Measurements from ENCODE around the gene GSDMA.
"Not testable (repeated sequence)": the region's sequence is repeated elsewhere in the genome, so short reads cannot be mapped to it uniquely, and the experiment has no call there.

Gene GSDMA

DNA sequence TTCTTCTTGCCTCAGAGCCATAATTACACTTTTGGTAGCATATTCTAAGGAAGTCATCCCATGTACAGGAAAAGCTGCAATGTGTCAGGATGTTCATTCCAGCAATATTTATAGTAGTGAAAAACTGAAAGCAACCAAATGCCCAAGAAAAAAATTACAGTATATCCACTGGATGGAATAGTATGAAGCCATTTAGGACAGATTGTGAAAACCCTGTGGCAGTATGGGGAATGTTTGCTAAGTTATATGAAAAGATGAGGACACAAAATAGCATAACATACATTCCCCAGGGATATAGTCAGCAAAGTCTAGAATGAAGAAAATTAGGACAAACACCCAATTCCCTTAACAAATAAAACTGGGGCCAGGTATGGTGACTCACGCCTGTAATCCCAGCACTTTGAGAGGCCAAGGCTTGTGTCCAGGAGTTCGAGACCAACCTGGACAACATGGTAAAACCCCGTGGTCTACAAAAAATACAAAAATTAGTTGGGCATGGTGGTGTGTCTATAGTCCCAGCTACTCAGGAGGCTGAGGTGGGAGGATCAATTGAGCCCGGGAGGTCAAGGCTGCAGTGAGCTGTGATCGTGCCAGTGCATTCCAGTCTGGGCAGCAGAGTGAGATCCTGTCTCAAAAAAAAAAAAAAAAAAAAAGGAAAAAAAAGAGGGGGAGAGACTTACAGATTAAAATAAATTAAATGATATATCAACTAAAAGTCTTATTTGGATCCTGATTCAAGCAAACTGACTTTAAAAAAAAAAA lies 33.0 kb upstream of the GSDMA start:
- DNase-seq (ENCODE audit: low read depth in 1 of 2, low spot score in 1 of 2), result no peak

DNA sequence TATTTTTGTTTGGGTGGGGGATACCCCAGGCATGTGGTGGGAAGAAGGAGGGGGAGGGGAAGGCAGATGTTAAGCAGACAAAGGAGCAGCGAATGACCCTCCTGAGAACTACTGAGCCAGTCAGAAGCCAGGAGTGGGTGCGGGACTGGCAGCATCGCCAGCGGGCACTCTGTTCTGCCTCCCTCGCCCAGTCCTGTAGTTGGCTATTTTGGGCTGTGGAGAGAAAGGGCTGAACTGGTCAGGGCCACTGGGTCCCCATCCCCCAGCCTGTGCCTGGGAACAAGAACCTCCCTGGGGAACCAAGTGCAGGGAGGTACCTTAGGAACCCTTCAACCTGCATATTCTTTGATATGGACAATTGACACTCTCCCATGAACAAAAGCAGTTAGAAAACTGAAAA lies 28.9 kb upstream of the GSDMA start:
- DNase-seq (ENCODE audit: low read depth in 1 of 2, low spot score in 1 of 2), result no peak

DNA sequence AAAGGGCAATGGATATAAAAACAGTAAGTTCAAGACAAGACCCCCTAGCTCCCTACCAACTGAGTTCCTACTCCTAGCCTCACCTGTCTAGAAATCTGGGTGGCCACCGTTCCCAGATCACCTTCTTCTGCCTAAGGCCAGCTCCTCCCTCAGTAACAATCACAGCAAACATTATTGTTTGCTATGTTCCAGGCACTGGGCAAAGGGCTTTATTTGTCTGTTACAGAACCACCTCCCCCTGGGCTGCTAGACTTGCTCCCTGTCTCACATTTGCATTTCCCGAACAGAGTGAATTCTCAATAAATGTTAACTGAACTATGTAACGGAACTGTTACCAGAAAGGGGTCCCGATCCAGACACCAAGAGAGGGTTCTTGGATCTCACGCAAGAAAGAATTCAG lies 28.5 kb upstream of the GSDMA start:
- DNase-seq (ENCODE audit: low read depth in 1 of 2, low spot score in 1 of 2), result no peak

DNA sequence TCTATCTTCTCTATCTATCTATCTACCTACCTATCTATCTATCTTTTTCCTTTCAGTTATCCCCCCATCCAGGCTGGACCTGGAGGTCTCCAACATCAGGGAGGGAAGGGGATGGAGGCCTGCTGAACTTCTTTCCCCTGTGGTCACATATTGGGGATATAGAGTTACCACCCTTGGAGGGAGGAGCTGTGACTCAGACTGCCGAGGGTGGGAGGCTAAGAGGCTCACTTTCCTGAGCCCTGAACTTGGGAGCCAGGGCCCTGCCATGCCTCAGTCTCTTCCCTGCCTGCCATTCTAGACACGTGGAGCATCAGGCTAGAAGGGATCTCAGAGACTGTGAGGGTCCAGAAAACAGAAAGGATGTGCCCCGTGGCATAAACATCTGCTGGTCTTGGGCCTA lies 26.9 kb upstream of the GSDMA start:
- DNase-seq (ENCODE audit: low read depth in 1 of 2, low spot score in 1 of 2), result no peak

DNA sequence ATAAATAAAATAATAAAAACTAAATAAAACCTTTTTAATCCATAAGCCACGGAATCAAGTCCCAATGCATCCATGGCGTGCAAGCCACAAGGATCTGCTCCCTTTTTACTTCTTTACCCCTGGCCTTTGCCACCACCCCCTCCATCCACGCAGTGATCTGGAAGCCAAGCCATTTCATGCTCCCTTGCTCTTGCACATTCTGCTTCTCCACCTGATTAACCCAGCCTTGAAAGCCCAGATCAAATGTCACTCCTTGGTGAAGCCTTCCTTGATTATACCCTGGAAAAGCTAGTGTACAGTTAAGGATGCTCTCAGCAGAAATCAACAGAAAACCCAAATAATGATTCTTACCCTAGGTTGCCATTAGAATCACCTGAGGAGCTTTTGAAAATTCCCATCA lies 25.4 kb upstream of the GSDMA start:
- no peak for DNase-seq (ENCODE audit: low read depth in 1 of 2, low spot score in 1 of 2)

DNA sequence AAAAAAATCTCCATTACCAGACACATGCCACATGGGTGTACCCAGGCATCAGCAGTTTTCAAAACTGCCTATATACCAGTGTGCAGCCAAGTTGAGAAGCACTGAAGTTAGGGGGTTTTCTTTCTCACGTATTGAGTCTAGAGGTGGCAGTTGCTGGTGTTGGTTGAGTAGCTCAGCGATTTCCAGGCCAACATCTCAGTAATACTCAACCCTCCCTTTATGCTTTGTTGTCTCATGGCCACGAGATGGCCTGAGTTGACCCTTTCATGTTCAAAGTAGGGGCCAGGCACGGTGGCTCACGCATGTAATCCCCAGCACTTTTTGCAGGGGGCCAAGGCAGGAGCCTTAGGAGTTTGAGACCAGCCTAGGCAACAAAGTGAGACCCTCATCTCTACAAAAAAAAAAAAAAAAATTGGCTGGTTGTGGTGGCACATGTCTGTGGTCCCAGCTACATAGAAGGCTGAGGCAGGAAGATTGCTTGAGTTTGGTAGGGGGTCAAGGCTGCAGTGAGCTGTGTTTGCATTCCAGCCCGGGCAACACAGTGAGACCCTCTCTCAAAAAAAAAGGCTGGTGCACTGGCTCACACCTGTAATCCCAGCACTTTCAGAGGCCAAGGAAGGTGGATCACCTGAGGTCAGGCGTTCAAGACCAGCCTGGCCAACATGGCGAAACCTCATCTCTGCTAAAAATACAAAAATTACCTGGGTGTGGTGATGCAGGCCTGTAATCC lies 24.5 kb upstream of the GSDMA start:
- DNase-seq (ENCODE audit: low read depth in 1 of 2, low spot score in 1 of 2), result no peak

DNA sequence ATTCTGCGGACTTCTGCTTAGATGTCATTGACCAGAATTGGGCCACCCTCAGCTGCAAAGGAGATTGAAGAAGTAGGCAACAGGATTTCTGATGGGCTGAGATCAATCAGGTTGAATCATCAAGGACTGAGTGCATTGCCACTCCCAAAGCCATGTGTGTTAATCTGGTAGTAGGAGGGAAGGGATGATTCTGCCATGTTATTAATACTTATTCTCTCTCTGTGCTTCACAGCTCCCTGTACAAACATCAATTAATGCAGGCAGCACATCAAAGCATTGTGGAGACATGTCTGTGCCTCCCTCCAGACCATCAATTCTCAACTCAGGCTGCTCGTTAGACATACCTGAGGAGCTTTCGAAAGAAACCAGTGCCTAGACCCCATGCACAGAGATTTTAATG lies 23.7 kb upstream of the GSDMA start:
- no peak for DNase-seq (ENCODE audit: low read depth in 1 of 2, low spot score in 1 of 2)

DNA sequence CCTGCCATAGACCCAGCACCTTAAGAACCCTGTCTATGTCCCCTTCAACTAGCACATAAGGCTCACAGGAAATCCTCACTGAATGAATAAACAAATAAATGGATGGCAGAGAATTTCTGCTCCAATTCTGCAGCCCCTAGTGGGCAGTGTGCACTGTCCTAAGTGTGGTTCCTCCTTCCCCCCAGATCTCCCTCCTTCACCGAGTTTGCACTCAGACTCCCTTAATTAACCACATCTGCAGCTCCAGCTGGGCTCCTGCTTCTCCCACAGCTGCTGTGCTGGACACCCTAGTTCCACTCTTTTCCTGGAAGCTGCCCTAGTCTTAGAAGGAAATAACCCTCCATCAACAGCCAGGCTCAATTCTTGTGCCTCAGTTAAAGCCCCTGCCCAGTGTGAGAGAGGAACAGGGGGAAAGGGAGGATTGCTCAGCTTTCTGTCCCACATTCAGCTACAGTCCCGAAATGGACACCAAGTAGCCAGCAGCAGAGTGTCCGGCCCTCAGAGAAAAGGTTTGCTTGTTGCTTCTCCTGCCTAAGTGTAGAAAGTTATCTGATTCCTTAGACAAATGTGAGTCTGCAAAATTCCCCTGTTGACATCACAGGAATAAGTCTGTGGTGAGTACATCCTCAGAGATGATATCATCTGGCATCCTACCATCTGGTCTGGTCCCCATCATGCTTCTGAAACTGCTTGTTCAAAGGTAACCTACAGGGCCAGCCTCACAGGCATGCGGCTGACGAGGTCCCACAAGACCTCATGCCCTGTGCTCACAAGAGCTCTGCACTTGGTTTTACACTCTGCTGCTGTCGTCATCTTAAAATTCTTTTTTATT lies 23.0 kb upstream of the GSDMA start:
- no peak for DNase-seq (ENCODE audit: low read depth in 1 of 2, low spot score in 1 of 2)

DNA sequence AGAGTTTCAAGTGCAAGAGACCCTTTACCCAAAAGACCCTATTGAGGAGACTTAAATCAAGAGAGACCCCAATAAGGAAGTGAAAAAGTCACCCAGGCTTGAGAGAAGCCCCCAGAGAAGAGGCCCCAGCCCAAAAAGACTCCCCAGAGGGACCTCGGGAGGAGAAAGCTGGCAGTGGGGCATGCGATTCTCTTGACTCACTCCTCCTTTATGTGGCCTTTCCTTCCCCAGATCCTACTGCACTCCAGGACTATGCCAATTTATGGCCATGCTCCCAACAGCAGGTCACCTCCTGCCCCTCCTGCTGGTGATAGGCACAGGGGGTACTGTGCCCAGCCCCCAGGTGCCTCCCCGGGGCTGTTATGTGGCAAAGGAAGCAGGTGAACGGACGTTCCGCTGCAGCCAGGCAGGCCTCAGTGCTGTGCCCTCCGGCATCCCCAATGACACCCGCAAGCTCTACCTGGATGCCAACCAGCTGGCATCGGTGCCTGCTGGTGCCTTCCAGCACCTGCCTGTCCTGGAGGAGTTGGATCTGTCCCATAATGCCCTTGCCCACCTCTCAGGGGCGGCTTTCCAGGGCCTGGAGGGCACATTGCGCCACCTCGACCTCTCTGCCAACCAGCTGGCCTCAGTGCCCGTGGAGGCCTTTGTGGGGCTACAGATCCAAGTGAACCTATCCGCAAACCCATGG lies 19.0 kb upstream of the GSDMA start:
- DNase-seq (ENCODE audit: low read depth in 1 of 2, low spot score in 1 of 2), result no peak

DNA sequence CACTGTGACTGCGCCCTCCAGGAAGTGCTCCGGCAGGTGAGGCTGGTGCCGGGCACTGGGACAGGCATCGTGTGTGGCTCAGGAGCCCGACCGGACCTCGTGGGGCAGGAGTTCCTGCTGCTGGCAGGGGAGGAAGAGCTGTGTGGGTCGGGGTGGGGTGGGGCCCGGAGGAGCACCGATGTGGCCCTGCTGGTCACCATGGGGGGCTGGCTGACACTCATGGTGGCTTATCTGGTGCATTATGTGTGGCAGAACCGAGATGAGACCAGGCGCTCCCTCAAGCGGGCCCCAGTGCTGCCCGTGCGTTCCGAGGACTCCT lies 18.5 kb upstream of the GSDMA start:
- no peak for DNase-seq (ENCODE audit: low read depth in 1 of 2, low spot score in 1 of 2)

DNA sequence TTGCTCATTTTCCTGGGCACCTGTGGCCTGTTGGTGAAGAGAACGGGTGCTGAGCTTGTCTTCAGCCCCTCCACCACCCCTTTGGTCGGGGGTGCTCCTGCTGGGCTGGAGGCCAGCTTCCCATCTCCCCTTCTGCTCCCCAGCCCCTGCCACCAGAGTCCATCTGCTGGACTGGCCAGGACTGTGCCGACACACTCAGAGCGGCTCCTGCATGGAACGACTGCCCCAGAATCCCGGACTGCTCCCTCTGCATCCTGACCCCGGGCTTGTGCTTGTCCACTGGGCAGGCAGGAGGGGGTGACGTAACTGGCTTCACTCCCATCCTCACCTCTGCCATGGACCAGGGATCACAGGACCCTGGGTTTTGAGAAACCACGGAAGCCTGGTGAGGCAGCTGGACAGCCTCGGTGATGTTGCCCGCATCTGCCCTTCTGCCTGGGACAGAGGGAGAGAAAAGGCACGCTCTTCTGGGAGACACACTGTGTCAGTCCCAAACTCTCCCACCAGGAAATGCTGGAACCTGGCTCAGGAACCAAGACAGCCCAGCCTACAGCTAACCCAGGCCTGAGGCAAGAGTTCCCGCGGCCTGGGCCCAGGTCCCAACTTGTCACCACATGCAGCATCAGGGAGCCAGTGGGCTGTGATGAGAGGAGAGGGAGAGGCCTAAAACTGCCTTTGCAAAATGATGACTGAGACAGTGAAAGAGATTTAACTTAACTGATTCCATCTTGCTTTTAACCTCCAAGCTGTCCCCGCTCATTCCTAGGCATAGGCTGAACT lies 16.1 kb upstream of the GSDMA start:
- DNase-seq (ENCODE audit: low read depth in 1 of 2, low spot score in 1 of 2), result no peak

DNA sequence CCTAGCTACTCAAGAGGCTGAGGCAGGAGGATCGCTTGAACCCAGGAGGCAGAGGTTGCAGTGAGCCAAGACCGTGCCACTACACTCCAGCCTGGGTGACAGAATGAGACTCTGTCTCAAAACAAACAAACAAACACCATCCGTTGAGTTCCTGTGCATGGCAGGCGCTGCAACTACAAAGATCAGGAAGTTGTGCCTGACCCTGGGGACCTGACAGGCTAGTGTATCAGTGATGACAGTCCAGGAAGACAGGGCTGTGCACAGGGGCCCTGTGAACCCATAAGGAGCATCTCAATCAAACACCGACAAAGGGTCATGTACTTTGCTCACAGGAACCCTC lies 14.3 kb upstream of the GSDMA start:
- DNase-seq (ENCODE audit: low read depth in 1 of 2, low spot score in 1 of 2), result not testable (repeated sequence)

DNA sequence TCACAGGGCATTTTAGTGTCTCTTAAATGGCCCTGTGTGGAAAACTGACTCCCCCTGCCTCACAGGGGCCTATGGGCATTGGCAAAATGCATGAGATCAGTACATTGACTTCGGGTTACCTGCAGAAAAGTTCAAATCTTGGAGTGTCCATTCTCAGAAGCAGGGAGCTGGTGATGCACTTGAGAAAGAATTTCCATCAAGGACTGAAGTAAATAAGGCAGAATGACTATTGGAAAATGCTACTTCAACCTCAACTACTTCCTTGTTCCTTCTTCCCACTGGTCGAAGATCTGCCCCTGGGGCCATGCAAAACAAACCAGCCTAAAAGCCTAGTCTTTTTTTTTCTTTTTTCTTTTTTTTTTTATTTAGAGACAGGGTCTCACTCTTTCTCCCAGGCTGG lies 13.8 kb upstream of the GSDMA start:
- DNase-seq (ENCODE audit: low read depth in 1 of 2, low spot score in 1 of 2), result no peak

DNA sequence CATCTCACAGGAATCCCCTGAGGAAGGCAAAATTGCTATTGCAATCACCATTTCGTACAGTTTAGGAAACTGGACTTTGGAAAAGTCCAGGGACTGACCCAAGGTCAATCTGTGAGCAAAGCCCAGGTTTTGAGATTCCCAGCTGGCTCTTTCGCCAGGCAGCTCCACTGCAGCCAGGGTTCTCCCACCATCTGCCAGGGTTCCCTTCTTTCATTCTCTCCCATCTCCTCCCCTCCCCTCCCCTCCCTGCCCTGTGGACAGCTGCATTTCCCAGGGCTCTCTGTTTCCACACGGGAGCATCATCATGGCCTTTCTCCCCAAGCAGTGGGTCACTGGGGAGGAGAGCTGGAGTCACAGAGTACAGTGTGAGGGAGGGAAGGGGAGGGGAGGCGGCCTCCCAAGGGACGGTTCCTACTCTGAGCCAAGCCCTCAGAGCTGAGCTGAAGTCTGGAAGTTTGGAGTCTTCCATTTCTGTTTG lies 11.9 kb upstream of the GSDMA start:
- no peak for DNase-seq (ENCODE audit: low read depth in 1 of 2, low spot score in 1 of 2)

DNA sequence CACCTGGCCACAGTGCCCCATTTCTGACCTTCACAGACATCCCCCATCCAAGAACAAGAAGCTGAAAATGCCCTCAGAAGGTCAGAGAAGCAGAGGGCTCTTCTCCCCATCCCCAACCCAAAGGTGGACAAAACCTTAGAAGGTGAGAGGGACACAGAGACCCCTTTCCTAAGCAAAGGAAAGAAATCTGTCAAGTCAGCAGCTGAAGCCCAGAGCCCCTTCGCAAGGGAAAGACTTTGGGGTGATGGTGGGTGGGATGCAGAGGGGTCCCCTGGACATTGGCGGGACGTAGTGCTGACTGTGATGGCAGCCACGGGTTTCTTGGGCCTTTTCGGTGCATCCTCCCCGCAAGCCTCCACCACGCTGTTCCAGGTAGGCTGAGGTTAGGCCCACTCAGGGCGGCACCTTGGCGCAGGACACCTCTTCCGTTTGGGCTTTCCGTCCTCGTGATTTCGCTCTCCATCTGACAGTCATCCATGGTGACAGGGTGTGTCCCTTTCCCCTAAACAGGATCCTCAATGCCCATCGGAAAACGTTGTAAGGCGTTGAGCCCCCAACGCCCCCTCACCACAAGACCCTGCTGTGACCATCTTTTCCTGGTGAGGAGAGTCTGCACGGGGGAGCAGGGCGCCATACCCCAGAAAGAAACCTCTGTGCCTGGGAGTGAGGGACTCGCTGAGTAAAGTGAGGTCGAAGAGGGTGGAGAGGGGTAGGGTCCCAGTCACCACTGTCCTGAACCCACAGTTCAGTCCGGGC lies 10.7 kb upstream of the GSDMA start:
- DNase-seq (ENCODE audit: low read depth in 1 of 2, low spot score in 1 of 2), result no peak

DNA sequence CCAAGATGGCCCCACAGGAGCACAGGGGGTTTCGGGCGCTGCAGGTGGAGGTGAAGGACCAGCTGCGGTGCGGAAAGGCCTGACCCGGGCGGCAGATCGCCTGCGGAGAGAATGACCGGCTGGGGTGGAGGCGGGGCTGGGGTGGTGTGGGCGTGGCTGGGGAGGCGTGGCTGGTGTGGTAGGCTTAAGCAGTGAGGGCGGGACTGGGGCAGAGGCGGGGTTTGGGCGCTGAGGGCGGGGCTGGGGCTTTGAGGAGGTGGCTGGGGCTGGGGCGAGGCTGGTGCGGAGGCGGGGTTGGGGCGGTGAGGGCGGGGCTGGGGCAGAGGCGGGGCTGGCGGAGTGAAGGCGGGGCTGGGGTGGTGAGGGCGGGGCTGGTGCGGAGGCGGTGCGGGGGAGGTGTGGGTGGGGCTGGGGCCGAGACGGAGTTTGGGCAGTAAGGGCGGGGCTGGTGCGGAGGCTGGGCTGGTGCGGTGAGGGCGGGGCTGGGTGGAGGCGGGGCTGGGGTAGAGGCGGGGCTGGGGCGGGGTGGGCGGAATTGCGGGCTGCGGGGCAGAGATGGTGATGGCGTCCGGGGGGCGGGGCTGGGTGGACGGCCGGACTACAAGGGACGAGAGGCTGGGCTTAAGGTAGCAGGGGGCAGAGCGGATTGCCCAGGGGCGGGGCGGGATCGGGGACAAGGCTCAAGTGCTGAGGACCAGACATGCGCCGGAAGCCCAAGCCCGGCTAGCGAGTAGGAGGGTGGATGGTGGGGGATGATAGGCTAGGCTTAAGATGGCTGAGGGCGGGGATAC lies 9.9 kb upstream of the GSDMA start:
- DNase-seq (ENCODE audit: low read depth in 1 of 2, low spot score in 1 of 2), result peak; percentile 88 to 99

DNA sequence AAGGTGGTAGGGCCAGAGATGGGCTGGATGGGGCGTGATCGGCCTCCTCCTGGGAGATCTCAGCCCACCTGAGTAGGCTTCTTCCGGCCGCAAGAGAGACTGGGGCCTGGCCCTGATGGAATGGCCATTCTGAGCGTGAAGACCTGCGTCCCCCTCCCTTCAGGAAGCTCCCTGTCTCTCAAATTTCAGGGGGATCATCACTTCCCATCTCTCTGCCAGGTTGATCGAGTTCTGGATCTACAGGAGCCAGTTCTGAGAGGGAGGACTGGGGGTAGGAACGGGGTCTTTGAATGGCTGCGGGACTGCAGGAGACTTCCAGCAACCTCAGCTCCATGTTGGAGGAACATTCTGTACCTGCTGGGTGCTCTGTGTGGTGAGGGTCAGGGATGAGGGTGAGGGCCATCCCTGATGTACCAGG lies 9.3 kb upstream of the GSDMA start:
- no peak for DNase-seq (ENCODE audit: low read depth in 1 of 2, low spot score in 1 of 2)

DNA sequence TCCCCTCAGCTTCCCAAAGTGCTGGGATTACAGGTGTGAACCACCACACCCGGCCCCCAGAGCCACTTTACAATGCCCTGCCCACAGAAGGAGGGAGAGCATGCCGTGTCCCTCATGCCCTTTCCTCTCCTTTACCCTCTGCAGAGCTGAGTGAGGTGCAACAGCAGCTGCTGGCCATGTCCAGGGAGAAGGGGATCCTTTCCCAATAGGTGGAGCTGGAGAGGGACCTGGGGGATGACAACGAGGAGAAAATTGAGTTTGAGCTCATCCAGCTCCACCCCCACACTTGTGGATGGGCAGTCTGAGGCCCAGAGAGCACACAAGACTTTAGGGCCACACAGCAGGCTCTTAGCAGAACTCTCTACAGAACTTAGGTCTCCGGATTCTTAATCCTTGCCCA lies 7.9 kb upstream of the GSDMA start:
- DNase-seq (ENCODE audit: low read depth in 1 of 2, low spot score in 1 of 2), result no peak

DNA sequence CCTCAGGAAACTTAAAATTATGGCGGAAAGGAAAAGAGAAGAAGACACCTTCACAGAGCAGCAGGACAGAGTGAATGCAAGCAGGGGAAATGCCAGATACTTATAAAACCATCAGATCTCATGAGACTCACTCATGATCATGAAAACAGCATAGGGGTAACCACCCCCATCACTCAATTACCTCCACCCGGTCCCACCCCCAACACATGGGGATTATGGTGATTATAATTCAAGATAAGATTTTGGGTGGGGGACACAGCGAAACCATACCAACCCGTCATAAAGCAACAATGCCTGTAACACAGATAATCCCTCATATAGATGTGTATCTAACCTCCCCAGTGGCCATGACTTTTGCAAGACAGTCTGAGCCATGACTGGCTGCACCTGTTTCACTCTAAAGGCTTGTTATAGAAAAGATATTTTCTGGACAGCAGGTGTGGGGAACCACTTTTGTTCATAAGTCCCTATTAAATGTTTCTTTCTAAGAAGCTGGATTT lies 7.0 kb upstream of the GSDMA start:
- no peak for DNase-seq (ENCODE audit: low read depth in 1 of 2, low spot score in 1 of 2)

Data from activated T-helper 1 cell treated with anti-CD3 and anti-CD28 coated beads, Interleukin-2, amount 50 U/mL, for 16 hours (primary cell).